ENCODE data around the gene PRXL2A.
"Not testable (repeated sequence)": the region's sequence is repeated elsewhere in the genome, so short reads cannot be mapped to it uniquely, and the experiment has no call there.

Gene PRXL2A, protein sequence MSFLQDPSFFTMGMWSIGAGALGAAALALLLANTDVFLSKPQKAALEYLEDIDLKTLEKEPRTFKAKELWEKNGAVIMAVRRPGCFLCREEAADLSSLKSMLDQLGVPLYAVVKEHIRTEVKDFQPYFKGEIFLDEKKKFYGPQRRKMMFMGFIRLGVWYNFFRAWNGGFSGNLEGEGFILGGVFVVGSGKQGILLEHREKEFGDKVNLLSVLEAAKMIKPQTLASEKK

GRCh38 chr10:80408242-80409101 lies at the start of gene PRXL2A:
TSS of gene PRXL2A (plus strand) at chr10:80408551. CDS start at chr10:80420468, 11,917 bp downstream.
- DNase-seq, result peak; percentile 32

DNA sequence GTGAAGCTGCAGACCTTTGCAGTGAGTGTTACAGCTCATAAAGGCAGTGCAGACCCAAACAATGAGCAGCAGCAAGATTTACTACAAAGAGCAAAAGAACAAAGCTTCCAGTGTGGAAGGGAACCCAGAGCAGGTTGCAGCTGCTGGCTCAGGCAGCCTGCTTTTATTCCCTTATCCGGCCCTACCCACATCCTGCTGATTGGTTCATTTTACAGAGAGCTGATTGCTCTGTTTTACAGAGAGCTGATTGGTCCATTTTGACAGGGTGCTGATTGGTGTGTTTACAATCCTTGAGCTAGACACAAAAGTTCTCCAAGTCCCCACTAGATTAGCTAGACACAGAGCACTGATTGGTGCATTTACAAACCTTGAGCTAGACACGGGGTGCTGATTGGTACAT lies 49.4 kb upstream of the PRXL2A start:
- DNase-seq, result not testable (repeated sequence)

- no peak for DNase-seq
Measured at GRCh38 chr10:80359644-80360043, 48.7 kb upstream of the PRXL2A start.

GRCh38 chr10:80365510-80365909 lies 42.8 kb upstream of the PRXL2A start:
- DNase-seq, result no peak

DNA sequence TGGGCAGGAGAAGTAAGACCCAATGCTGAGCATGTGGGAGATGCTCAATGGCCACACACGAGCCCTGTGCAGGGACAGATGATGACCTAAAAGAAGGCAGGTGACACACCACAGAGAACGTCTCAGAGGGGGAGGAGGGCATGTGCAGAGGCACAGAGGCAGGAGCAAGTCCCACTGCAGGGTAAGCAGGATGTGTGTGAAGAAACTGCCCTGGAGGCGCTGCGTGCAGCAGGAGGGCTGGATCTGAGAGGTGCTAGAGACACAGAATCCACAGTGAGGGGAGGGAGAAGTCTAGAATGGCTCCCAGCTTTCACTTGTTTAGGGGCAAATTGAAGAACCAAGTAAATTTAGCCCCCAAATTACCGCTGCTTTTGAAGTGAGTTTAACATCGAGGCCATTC lies 36.9 kb upstream of the PRXL2A start:
- DNase-seq, result no peak

DNA sequence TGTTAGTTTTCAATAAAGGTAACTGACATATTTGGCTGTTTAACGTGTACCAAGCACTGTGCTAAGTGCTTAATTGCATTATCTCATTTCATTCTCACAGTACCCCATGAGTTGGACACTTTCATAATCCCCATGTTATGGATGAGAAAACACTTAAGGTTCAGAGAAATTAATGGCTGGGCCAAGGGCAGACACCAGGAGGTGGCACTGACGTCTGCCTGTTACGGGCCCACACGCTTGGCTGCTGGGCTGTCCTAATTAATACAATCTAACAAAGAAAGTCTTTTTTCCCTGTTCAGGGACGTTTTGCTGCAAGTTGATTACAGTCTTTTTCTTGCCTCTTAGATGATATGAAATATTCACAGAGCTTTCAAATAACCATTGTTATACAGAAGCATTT lies 35.7 kb upstream of the PRXL2A start:
- no peak for DNase-seq

DNA sequence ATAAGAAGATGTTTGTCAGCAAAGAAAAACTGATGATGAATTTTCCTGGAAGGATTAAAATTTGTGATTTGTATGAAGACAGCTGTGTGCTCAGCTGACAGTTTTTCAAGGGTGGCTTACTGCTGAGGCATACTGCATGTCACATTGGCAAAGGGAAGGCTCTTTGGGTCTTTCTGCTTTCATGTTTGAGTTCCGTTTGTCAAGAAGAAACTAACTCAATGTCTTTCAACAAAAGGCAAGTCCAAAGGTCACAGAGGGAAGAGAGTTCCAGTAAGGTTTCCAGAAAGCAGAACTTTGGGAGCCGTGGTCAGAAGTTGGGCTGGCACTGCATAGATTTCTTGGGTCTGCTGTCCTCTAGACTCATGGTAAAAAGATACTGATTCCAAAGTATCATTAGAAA lies 34.8 kb upstream of the PRXL2A start:
- DNase-seq, result no peak

DNA sequence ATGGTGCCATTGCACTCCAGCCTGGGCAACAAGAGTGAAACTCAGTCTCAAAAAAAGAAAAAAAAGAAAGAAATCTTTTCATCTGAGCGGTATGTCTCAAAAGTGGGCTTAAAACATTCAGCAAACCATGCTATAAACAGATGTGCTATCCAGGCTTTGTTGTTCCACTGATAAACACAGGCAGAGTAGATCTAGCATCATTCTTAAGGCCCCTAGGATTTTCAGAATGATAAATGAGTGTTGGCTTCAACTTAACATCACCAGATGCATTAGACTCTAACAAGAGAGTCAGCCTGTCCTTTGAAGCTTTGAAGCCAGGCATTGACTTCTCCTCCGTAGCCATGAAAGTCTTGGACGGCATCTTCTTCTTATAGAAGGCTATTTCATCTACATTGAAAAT lies 28.6 kb upstream of the PRXL2A start:
- DNase-seq, result no peak

DNA sequence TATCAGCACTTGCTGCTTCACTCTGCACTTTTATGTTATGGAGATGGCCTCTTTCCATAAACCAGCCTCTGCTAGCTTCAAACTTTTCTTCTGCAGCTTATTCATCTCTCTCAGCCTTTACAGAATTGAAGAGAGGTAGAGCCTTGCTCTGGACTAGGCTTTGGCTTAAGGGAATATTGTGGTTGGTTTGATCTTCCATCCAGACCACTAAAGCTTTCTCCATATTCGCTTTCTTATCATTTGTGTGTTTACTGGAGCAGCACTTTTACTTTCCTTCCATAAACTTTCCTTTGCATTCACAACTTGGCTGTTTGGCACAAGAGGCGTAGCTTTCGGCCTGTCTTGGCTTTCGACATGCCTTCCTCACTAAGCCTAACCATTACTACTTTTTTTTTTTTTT lies 28.2 kb upstream of the PRXL2A start:
- no peak for DNase-seq

DNA sequence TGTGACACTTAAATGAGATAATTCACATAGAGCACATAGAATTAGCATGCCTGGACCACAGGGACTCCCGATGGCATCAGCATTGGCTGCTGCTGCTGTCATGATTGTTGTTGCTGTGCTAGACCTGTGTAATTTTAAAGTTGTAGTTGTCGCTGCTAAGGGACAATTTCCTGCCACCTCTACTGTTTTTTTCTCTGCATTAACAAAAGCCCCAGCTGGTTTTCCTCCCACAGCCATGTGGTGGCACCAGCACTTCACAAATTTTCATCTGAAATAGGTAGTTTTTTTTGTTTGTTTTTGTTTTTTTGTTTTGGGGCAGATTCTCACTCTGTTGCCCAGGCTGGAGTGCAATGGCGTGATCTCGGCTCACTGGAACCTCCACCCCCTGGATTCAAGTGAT lies 25.4 kb upstream of the PRXL2A start:
- DNase-seq, result no peak

- no peak for DNase-seq
Measured at GRCh38 chr10:80390740-80391139, 17.6 kb upstream of the PRXL2A start.

GRCh38 chr10:80392250-80392649 lies 16.1 kb upstream of the PRXL2A start:
- DNase-seq, result no peak

- no peak for DNase-seq
Measured at GRCh38 chr10:80394358-80394916, 13.9 kb upstream of the PRXL2A start.

DNA sequence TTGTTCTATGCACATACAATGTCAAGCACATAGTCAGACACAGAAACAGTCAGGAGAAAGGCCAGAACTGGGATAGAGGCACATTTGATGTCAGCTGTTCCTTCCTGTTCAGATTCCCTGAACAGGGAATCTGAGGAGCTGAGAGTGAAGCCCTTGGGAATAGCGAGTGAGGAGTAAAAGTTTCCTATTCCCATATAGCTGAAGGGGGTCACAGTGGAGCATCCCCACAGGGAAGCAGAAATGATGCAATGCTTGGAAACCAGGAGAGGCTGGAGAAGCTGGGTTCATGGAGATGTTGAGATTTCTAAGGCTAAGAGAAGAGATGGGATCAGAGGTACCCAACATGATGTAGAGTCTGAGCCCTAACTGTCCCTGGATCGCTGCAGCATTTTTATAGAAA lies 11.3 kb upstream of the PRXL2A start:
- no peak for DNase-seq

DNA sequence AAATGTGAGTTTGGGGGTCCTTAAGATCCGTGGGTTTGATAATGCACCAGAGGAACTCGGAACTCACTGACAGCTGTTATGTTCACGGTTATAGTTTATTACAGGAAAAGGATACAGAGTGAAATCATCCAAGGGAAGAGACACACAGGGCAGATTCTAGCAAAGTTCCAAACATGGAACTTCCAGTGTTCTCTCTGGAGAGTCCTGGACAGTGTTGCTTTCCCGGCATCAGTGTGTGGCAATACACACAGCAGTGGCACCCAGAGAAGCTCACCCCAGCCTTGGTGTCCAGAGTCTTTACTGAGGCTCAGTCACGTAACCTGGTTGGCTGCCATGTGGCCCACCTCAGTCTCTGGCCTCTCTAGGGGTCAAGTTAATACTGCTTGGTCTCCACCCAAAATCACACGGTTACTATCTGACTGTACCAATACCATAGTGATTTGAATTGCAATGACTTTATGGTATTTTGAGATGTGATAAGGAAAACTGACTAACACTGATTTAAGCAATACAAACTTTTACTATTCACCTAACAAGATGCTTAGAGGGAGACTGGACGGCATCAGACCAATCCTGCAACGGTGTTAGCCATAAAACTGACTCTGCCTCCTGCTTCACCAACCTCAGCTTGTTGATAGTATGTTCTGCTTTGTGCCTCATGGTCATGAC lies 8.1 kb upstream of the PRXL2A start:
- DNase-seq, result no peak

GRCh38 chr10:80405035-80405434 lies 3.3 kb upstream of the PRXL2A start:
- no peak for DNase-seq

DNA sequence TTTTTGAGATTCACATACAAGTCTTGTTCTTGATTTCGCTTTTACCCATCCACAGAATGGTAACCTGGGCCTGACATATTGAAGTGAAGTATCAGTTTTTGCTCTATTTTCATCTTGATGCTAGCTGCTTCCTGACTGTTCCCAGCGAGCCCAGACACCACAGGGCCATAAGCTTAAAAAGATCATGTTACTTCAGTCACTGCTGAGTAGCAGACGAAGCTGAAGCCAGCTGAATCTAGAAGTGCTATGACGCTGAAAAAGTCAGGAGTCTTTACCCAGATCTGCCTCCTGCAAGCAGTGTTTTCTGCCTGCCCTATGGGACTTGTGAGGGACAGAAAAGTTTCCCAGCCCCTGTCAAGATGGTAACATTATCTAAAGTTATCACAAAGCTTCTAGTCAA lies 2.7 kb upstream of the PRXL2A start:
- DNase-seq, result no peak

GRCh38 chr10:80406204-80406603 lies 2.1 kb upstream of the PRXL2A start:
- no peak for DNase-seq

DNA sequence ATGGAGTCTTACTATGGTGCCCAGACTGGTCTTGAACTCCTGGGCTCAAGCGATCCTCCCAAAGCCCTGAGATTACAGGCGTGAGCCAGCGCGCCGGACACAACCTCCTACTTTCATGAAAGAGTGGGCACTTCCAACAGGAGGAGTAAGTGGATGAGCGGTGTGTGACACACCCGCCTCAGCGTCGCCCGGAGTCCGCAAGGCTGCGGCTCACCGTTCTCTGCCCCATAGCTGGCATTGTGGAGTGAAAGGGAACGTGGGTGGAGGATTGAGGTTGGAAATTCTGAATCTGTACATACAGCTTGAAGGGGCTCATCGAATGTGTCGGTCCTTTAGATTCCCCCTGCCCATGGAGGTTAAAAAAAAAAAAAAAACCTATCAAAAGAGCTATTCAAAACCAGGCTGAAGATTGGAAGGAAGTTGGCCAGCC lies 524 bp upstream of the PRXL2A start:
- DNase-seq, result no peak

GRCh38 chr10:80409121-80409520 lies 770 bp downstream of the PRXL2A start:
- no peak for DNase-seq

DNA sequence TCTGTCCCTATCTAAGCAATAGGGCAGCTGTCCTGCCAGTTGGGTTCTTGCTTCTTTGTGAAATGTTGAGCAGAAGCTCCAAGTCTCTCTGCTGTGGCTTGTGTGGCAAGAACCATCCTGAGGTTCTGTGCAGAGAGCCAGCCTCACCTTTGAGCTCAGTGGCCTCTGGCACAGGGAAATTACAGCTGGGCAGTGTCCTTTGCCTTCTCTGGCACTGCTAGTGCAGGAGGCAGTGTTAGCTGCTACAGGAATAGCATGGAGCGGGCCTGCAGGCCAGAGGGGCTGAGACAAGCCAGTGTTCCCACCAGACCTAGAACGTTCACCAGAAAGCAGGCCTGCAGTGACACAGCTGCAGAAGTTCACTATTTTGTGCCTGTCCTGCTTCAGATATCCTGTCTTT lies 1.8 kb downstream of the PRXL2A start:
- no peak for DNase-seq

- DNase-seq, result no peak
Measured at GRCh38 chr10:80410578-80411145, 2.3 kb downstream of the PRXL2A start.

- DNase-seq, result no peak
Measured at GRCh38 chr10:80411267-80411668, 2.9 kb downstream of the PRXL2A start.

Measured in kidney glomerular epithelial cell (primary cell).